HG03457 (cell line): ENCODE data around the gene SLC6A3.
"Not testable (repeated sequence)": the region's sequence is repeated elsewhere in the genome, so short reads cannot be mapped to it uniquely, and the experiment has no call there.

ENCODE experiments used
- ATAC-seq: cut with Tn5 transposase; IDR thresholded peaks from one replicate; pipeline ENCODE4 v1.9.1; 2021; ENCODE audit warnings: moderate number of reproducible peaks; ENCODE audit not compliant: unreplicated experiment

The SLC6A3 gene

DNA sequence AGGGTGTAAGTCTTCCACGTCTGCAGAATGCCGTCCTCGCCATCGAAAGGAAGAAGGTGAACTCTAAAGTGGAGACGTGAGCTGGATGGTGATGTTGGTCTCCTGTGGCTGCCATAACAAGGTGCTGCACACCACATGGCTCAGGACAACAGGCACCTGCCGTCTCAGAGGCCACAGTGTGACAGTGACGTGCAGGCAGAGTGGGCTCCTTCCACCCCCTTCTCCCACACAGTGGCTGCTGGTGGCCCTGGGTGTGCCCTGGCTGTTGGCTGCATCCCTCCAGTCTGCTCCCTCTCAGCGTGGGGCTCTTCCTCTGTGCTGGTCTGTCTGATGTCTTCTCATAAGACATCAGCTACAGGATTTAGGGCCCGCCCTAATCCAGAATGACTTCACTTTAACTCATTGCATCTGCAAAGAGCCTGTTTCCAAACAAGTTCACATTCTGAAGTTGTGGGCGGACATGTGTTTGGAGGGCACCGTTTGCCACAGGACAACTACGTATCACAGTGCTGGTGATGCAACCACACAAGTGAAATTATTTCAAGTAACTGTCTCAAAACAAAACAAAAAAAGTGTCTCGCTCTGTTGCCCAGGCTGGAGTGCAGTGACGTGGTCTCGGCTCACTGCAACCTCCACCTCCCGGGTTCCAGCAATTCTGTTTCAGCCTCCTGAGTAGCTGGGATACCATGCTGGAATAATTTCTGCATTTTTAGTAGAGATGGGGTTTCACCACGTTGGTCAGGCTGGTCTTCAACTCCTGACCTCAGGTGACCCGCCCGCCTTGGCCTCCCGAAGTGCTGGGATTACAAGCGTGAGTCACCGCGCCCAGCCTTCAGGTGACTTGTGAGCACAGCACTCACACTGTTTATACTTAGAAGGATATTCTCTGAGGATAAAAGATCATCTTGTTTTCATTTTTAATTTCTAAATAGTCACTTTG lies 69.1 kb downstream of the SLC6A3 start:
- ATAC-seq = no peak

- no peak for ATAC-seq
Observed at GRCh38 chr5:1374679-1375055, 70.6 kb downstream of the SLC6A3 start.

GRCh38 chr5:1374030-1374678 lies 71.1 kb downstream of the SLC6A3 start:
- ATAC-seq = no peak

GRCh38 chr5:1371972-1372342 lies 73.3 kb downstream of the SLC6A3 start:
- not testable (repeated sequence) for ATAC-seq

- ATAC-seq = no peak
Observed at GRCh38 chr5:1371218-1371971, 73.8 kb downstream of the SLC6A3 start.

- ATAC-seq = no peak
Observed at GRCh38 chr5:1370006-1370405, 75.2 kb downstream of the SLC6A3 start.

DNA sequence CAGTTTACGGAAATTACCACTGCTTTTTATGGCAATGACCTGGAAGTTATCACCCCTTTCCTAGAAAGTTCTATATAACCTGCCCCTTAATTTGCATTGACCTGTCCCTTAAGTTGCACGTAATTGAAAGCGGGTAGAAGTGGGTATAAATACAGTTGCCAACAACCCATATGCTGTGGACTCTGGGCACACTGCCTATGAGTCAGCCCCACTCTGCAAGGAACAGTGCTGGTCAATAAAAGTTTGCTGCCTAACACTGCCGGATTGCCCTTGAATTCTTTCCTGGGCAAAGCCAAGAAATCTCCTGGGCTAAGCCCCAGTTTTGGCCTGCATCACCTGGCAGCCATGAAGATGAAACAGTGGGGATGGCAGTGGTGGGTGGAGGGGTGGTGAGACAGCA lies 76.5 kb downstream of the SLC6A3 start:
- no peak for ATAC-seq

DNA sequence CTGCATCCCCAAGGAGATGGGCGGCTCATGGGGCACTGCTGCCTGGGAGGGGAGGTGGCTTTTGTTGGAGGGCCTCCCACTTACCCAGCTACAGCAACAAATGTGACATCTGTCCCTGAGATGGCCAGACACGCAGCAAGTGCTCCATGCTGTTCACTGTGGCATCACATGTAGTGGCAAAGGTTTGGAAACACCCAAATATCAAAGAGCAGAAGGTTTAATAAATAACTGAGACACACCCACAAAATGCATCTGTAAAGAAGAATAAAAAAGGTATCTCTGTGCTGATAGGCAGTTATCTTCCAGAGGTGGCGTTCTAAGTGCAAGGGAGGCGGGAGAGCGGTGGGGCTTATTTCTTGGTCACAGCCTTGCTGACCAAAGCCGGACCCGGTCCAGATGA lies 77.0 kb downstream of the SLC6A3 start:
- ATAC-seq = no peak

- no peak for ATAC-seq
Observed at GRCh38 chr5:1367149-1367548, 78.1 kb downstream of the SLC6A3 start.

DNA sequence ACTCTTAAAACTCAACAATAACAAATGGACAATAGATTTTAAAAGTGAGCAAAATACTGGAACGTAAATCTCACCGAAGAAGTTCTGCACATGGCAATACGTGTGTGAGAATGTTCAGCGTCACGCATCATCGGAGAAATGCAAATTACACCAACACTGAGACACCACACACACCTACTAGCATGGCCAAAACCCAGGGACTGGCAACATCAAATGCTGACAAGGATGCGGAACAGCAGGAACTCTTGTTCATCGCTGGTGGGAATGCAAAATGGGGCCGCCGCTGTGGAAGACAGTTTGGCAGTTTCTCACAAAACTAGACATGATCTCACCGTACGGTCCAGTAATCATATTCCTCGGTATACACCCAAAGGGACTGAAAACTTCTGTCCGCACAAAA lies 78.7 kb downstream of the SLC6A3 start:
- ATAC-seq = no peak

DNA sequence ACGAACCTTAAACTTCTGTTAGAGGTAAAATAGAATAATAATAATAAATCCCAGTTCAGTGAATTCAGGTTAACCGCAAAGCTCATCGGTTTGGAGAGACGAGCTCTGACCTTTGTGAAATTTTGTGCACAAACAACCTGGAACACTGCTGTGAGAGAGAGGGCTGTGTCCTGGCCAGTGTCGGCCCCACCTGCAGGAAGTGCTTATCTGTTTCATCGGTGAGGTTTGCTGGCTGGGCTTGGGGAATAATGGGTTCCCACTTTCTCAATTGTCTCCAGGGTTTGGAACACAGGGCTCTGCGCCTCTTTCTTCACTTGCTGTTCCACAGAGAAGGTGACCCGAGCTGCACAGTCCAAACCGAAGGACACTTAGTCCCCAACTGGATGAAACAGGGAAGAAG lies 81.0 kb downstream of the SLC6A3 start:
- no peak for ATAC-seq

- ATAC-seq = no peak
Observed at GRCh38 chr5:1363581-1363980, 81.7 kb downstream of the SLC6A3 start.

GRCh38 chr5:1363160-1363559 lies 82.1 kb downstream of the SLC6A3 start:
- ATAC-seq = no peak

- no peak for ATAC-seq
Observed at GRCh38 chr5:1362242-1363015, 82.8 kb downstream of the SLC6A3 start.

DNA sequence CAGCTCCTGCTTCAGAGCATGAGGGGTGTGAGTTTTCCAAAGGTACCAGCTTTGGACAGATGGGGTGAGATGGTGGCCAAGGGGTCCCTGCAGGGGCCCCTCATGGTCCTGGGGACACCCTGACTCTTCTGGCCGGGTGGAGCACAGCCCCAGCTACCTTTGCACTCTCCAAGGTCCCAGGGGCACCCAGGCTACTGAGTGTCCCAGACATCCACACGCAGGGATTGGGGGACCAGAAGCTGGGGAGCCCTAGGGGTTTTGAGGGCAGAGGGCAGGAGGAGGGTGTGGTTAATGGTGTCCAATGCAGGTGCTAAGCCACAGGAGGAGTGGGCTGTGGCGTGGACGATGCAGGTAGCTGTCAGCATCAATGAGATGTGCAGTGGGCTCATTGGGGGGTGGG lies 84.4 kb downstream of the SLC6A3 start:
- ATAC-seq = no peak

DNA sequence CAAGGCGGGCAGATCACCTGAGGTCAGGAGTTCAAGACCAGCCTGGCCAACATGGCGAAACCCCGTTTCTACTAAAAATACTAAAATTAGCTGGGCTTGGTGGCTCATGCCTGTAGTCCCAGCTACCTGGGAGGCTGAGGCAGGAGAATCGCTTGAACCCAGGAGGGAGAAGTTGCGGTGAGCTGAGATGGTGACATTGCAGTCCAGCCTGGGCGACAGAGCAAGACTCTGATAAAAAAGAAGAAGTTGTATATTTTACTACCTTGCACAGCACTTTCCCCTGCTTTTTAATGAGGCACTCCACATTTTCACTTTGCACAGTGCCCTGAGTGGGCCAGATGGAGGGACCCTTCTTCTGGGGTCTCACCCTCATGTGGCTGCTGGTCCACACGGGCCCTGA lies 84.9 kb downstream of the SLC6A3 start:
- not testable (repeated sequence) for ATAC-seq

DNA sequence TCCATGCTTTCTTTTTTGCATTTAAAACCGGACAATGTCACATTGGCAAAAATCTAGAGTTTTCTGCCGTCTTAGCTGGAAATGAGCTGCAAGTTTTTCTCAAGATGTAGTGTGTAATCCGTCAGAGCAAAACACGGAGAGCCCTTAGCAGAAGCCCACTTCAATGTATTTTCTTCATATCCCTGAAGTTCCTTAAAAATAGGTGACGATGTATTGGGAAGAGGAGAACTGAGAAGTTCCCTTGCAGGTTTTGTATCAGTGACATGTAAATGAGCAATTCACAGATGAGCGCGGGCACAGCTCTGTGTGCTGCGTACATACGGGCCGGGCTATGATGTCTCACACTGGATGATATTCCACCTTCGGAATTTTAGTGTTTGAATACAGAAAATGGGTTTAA lies 85.5 kb downstream of the SLC6A3 start:
- no peak for ATAC-seq

DNA sequence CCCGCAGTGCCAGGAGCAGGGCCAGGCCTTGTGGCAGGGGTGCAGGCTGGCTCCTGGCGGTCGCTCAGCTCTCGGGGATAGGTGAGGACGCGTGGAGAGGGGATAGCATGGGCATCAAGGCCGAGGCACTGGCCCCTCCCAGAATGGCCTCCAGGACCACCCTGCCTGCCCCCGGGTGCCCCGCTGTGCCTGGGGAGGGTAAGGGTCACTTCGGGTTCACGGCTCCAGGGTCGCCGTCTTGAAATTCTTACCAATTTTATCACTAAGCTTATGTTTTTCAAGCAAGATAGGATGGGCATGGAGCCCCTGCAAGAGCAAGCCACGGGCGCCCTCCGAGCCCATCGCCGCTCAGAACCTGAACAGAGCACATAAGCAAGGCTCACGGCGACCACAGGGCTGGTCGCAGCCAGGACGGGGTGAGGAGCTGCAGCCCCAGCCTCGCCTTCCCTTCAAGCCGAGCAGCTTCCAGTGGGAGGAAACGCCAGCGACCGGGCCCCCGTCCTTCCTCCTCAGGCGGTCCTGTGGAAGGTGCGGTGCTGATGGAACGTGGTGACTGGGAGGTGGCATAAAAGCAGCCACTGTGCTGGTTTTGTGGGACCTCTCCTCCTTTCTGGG lies 86.1 kb downstream of the SLC6A3 start:
- no peak for ATAC-seq

DNA sequence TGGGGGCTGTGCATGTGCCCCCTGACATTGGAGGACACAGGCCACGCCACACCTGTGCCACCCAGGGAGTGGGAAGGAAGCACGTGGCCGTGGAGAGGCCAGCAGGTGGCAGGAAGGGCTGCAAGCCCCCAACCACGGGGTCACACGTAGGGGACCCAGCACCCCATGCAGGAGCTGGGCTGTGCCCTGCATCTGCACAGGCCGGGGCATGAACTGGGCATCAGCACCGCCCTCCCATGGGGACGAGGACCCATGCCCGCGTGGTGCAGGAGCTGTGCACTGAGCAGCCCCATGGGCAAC lies 86.6 kb downstream of the SLC6A3 start:
- ATAC-seq = no peak

DNA sequence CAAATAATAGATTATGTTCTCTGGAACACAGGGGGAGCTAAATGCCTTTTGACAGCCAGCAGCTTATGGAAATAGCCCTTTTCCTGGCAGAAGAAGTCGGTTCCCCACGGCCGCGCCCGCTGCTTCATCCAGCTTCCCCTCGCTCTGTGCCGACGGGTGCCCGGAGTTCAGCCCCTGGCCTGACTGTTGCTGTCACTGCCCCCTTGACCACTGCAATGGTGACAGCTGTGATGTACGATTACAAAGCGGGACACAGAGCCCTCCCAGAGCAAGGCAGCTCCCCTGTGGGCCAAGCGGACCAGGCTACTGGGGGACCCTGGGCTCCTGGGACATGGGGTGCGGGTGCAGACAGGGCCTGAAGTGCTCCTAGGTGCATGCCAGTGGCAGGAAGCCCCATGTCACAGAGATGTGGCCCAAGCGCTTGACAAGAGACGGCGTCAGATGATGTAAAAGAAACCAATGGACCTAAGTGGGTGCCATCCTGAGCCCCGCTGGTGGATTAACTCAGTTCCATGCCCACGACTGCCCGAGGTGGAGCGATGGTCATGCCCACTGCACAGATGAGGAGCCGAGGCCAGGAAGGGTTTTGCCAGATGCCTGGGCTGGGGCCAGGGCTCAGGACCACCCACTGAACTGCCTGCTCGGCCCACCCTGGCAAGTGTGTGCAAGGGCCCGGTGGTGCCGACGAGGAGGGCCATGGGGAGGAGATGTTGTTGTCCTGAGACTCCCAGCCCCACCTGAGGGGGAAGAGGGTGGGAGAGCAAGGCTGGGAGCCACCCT lies 87.1 kb downstream of the SLC6A3 start:
- ATAC-seq = no peak
